Endothelial cell of umbilical vein (primary cell): Measurements from ENCODE around the gene FOLR2. TPM values are rescaled to one million over a fixed set of nuclear protein-coding genes. Genes with fewer than 3 reads are reported as not detected.

Experiments
- BruUV-seq: library from RNA; stranded (reverse); fragments of 400-500 nt; replicated peaks from 2 replicates; lab custom pipeline; 2021; lab: Mats Ljungman, UMichigan
- CTCF ChIA-PET: fragments of 300-600, 350-600 bp; sonication (Branson Sonifier 250); formaldehyde crosslinking; loops from one replicate; lab custom pipeline; 2021; ENCODE audit warnings: antibody characterized with exemption, inconsistent platforms; lab: Charles Lee
- POLR2A ChIA-PET: fragments of 300-600, 350-600 bp; sonication (Branson Sonifier 250); formaldehyde crosslinking; loops from one replicate; lab custom pipeline; 2021; ENCODE audit warnings: antibody characterized with exemption, inconsistent platforms; lab: Charles Lee
- DNase-seq: peaks from one replicate; pipeline ENCODE4 v3.0.0-alpha.2; 2011; ENCODE audit warnings: low read depth, low spot score
- FAIRE-seq: peaks from 2 replicates; lab custom pipeline; 2011; peaks lifted over from hg19 to GRCh38; lab: Jason Lieb, UNC
- H2AFZ ChIP-seq: 2 replicates; pipeline ENCODE4 v1.6.0; 2012; ENCODE audit warnings: low read depth, low read length, control low read depth, inconsistent platforms
- H3K27ac ChIP-seq: 2 replicates; pipeline ENCODE4 v1.5.1; 2011; ENCODE audit warnings: low read depth, mild to moderate bottlenecking, control low read depth, low read length, moderate library complexity; ENCODE audit not compliant: insufficient read depth
- H3K27me3 ChIP-seq, 2 experiments: 2 replicates each; pipeline versions ENCODE4 v1.6.0 to v1.6.1; 2011; ENCODE audit warnings: low read length in 2 of 2, mixed read lengths in 1 of 2; ENCODE audit not compliant: control insufficient read depth in 2 of 2, insufficient read depth in 2 of 2
- H3K36me3 ChIP-seq, 2 experiments: 2 replicates in 1 of 2; 3 replicates in 1 of 2; pipeline ENCODE4 v1.5.1; 2011; ENCODE audit warnings: low read length in 2 of 2, mild to moderate bottlenecking in 1 of 2, moderate library complexity in 1 of 2; ENCODE audit not compliant: control insufficient read depth in 2 of 2, insufficient read depth in 2 of 2; ENCODE audit errors: extremely low read depth in 1 of 2
- H3K4me1 ChIP-seq: 3 replicates; pipeline ENCODE4 v1.5.1; 2011; ENCODE audit warnings: mild to moderate bottlenecking, low read length; ENCODE audit not compliant: control insufficient read depth, insufficient read depth; ENCODE audit errors: extremely low read depth
- H3K4me2 ChIP-seq: 2 replicates; pipeline ENCODE4 v1.6.1; 2011; ENCODE audit warnings: low read length, control low read depth, mixed read lengths; ENCODE audit not compliant: insufficient read depth
- H3K4me3 ChIP-seq, 3 experiments: fragments of 200-600 bp in 1 of 3; sonication (generic), shearing (Covaris generic) in 1 of 3; replicated peaks in 1 of 3; 2 replicates each; pipeline ENCODE4 v1.5.1; 2011 to 2016; ENCODE audit warnings: control low read depth in 3 of 3, low read length in 3 of 3, mild to moderate bottlenecking in 2 of 3, inconsistent platforms in 1 of 3, low read depth in 1 of 3, moderate library complexity in 1 of 3; ENCODE audit not compliant: insufficient read depth in 1 of 3
- H3K79me2 ChIP-seq: 2 replicates; pipeline ENCODE4 v1.6.0; 2012; ENCODE audit warnings: low read length, inconsistent platforms; ENCODE audit not compliant: control insufficient read depth, insufficient read depth
- H3K9ac ChIP-seq: replicated peaks from 2 replicates; pipeline ENCODE3; 2011; ENCODE audit warnings: low read length, control low read depth; ENCODE audit not compliant: insufficient read depth; ENCODE audit errors: extremely low read depth
- H3K9me1 ChIP-seq: replicated peaks from 3 replicates; pipeline ENCODE4 v1.6.0; 2011; ENCODE audit warnings: mild to moderate bottlenecking, low read length; ENCODE audit not compliant: control insufficient read depth, insufficient read depth; ENCODE audit errors: extremely low read depth
- H3K9me3 ChIP-seq: replicated peaks from 2 replicates; pipeline ENCODE4 v1.5.1; 2012; ENCODE audit warnings: low read length, inconsistent platforms; ENCODE audit not compliant: control insufficient read depth, insufficient read depth
- H4K20me1 ChIP-seq: replicated peaks from 2 replicates; pipeline ENCODE3; 2011; ENCODE audit warnings: mild to moderate bottlenecking, low read length; ENCODE audit not compliant: control insufficient read depth, insufficient read depth; ENCODE audit errors: extremely low read depth
- CTCF ChIP-seq, 2 donors: IDR thresholded peaks; 1 replicate in 1 of 2; 2 replicates in 1 of 2; pipeline ENCODE4 v1.5.1; 2011; ENCODE audit warnings: low read length in 2 of 2, mild to moderate bottlenecking in 2 of 2, moderate library complexity in 2 of 2, control low read depth in 1 of 2, inconsistent platforms in 1 of 2, low read depth in 1 of 2; ENCODE audit not compliant: insufficient read depth in 1 of 2; ENCODE audit errors: extremely low read depth in 1 of 2
- EZH2 ChIP-seq: IDR thresholded peaks from 2 replicates; pipeline ENCODE4 v1.6.1; 2012; ENCODE audit warnings: borderline replicate concordance, low read depth, mild to moderate bottlenecking, moderate library complexity, low read length, inconsistent platforms; ENCODE audit not compliant: severe bottlenecking
- FOS ChIP-seq: IDR thresholded peaks from 2 replicates; pipeline ENCODE4 v1.6.1; 2011; ENCODE audit warnings: mild to moderate bottlenecking, low read length, moderate library complexity, borderline replicate concordance; ENCODE audit not compliant: insufficient read depth
- GATA2 ChIP-seq: IDR thresholded peaks from 2 replicates; pipeline ENCODE4 v1.7.0; 2011; ENCODE audit warnings: low read depth, mild to moderate bottlenecking, moderate library complexity, mixed read lengths, low read length; ENCODE audit not compliant: insufficient read length, insufficient read depth
- JUN ChIP-seq: IDR thresholded peaks from 2 replicates; pipeline ENCODE4 v1.6.1; 2011; ENCODE audit warnings: borderline replicate concordance, low read depth; ENCODE audit not compliant: insufficient read length, insufficient read depth
- MAX ChIP-seq: IDR thresholded peaks from 2 replicates; pipeline ENCODE4 v1.6.1; 2011; ENCODE audit not compliant: insufficient read depth, insufficient read length
- MYC ChIP-seq: IDR thresholded peaks from one replicate; pipeline ENCODE4 v1.6.1; 2011; ENCODE audit warnings: mild to moderate bottlenecking, low read depth, low read length
- POLR2A ChIP-seq: IDR thresholded peaks from 2 replicates; pipeline ENCODE4 v1.6.1; 2012; ENCODE audit warnings: low read depth, mild to moderate bottlenecking, control low read depth, low read length
- POLR2AphosphoS5 ChIP-seq: IDR thresholded peaks from 2 replicates; pipeline ENCODE4 v1.6.1; 2012; ENCODE audit warnings: low read depth, mild to moderate bottlenecking, control low read depth, low read length, moderate library complexity; ENCODE audit not compliant: insufficient read depth
- dilution Hi-C: fragments of 300-500 bp; cut with MboI; formaldehyde crosslinking; loops from one replicate; pipeline ENCODE4 v1.15.0; 2019; ENCODE audit warnings: low sequenced_read_pairs; ENCODE audit not compliant: extremely low pct_ligation_motif_present
- intact Hi-C: fragments of 100-400 bp; cut with micrococcal nuclease; formaldehyde crosslinking; loops from one replicate; pipeline ENCODE4 v1.10.0; 2022
- polyA plus RNA-seq, 4 experiments: library from polyadenylated mRNA; depleted of rRNA in 3 of 4; stranded (reverse) in 3 of 4; unstranded in 1 of 4; fragments of >200 nt; gene quantifications; 2 replicates each; pipeline versions ENCODE4 v1.2.1 to v1.2.3, GENCODE V29; 2011 to 2012; ENCODE audit warnings: missing spikeins in 1 of 4
- total RNA-seq: library from RNA; stranded (reverse); gene quantifications from 2 replicates; pipeline ENCODE4 v1.2.3, GENCODE V29; 2021

Gene FOLR2
- total and polyA plus RNA-seq, 2 donors (not counting 3 experiments of a cell fraction or from before 2014, with no cell fraction given): not detected

GRCh38 chr11:72245263-72245816 is 28.7 kb downstream of the FOLR2 start:
- Histone ChIP-seq H3K36me3 (no peaks in the 10 kb centered on the region), H3K79me2 (no peaks in the 10 kb centered on the region), H3K9ac (no peak overlapping the region), H3K9me1 (no peaks in the 10 kb centered on the region), H3K4me2 (no peak overlapping the region), H4K20me1 (no peaks in the 10 kb centered on the region), H3K4me3 (no peak overlapping the region), H2AFZ (no peak overlapping the region), H3K4me1 (peaks cover under 1% of the 10 kb centered on the region), H3K27me3 (peaks cover 69 to 80% of the 10 kb centered on the region in 2 experiments), H3K27ac (no peak overlapping the region), H3K9me3 (no peaks in the 10 kb centered on the region)
- no peak for FAIRE-seq
- BruUV-seq: no TSS peak
- CTCF ChIA-PET: interaction anchor here (0.8 to 1.8 kb wide), 3 partner anchors 10 to 186 kb away, joined by 3 to 8 read pairs (median 6); no protein-coding TSS in a partner anchor
- intact Hi-C loops (no loop called here), dilution Hi-C loops (no loop called here)
- no peak for DNase-seq
- no peak for TF ChIP-seq POLR2A
- TF ChIP-seq GATA2: no peak
- no peak for TF ChIP-seq EZH2
- TF ChIP-seq FOS: no peak
- no peak for TF ChIP-seq MAX
- TF ChIP-seq CTCF (IDR thresholded peaks at IDR 0.05; ENCODE audit: extremely low read depth in 1 of 2, insufficient read depth in 1 of 2, low read depth in 1 of 2, low read length in 2 of 2): no peak
- TF ChIP-seq MYC: no peak
- TF ChIP-seq JUN: no peak
- no peak for TF ChIP-seq POLR2AphosphoS5
- POLR2A ChIA-PET: no interaction called here
